CD14-positive monocyte (primary cell): ENCODE data around the gene HSPA14. TPM values are rescaled to one million over a fixed set of nuclear protein-coding genes. Genes with fewer than 3 reads are reported as not detected.
A peak's percentile ranks its signal among the peaks of the same experiment; 100 is the strongest.
"Not testable (repeated sequence)": the region's sequence is repeated elsewhere in the genome, so short reads cannot be mapped to it uniquely, and the experiment has no call there.

Experiments
- DNase-seq, 3 donors: peaks; one replicate each; pipeline ENCODE4 v3.0.0-alpha.2; 2011 to 2022
- H2AFZ ChIP-seq: 2 replicates; pipeline ENCODE4 v1.6.0; 2012; ENCODE audit warnings: mild to moderate bottlenecking, low read depth, low read length, inconsistent platforms; ENCODE audit not compliant: insufficient read depth, poor library complexity, severe bottlenecking
- H3K27ac ChIP-seq, 2 donors: 1 replicate in 1 of 2; 2 replicates in 1 of 2; pipeline ENCODE4 v1.5.1; 2012 to 2013; ENCODE audit warnings: low read length in 2 of 2, control low read depth in 1 of 2, inconsistent platforms in 1 of 2, low read depth in 1 of 2, mild to moderate bottlenecking in 1 of 2
- H3K27me3 ChIP-seq, 2 donors: one replicate each; pipeline versions ENCODE4 v1.6.0 to v1.6.1; 2011 to 2013; ENCODE audit warnings: low read length in 2 of 2; ENCODE audit not compliant: control insufficient read depth in 2 of 2, insufficient read depth in 2 of 2
- H3K36me3 ChIP-seq, 2 donors: replicated peaks in 1 of 2; 1 replicate in 1 of 2; 2 replicates in 1 of 2; pipeline versions ENCODE4 v1.5.1 to v1.6.1; 2012 to 2013; ENCODE audit warnings: low read length in 2 of 2, control low read depth in 1 of 2, inconsistent platforms in 1 of 2, mild to moderate bottlenecking in 1 of 2; ENCODE audit not compliant: insufficient read depth in 2 of 2, control insufficient read depth in 1 of 2
- H3K4me1 ChIP-seq, 2 donors: 1 replicate in 1 of 2; 2 replicates in 1 of 2; pipeline versions ENCODE4 v1.5.1 to v1.6.1; 2012 to 2013; ENCODE audit warnings: low read length in 2 of 2, control low read depth in 1 of 2, inconsistent platforms in 1 of 2, mild to moderate bottlenecking in 1 of 2, moderate library complexity in 1 of 2; ENCODE audit not compliant: insufficient read depth in 2 of 2, control insufficient read depth in 1 of 2
- H3K4me2 ChIP-seq: replicated peaks from 2 replicates; pipeline ENCODE3; 2012; ENCODE audit warnings: low read length, moderate library complexity, mild to moderate bottlenecking; ENCODE audit not compliant: poor library complexity, severe bottlenecking; ENCODE audit errors: extremely low read depth
- H3K4me3 ChIP-seq, 3 experiments: fragments of 200-600 bp in 1 of 3; sonication (generic) in 1 of 3; replicated peaks in 1 of 3; 1 replicate in 2 of 3; 2 replicates in 1 of 3; pipeline ENCODE4 v1.5.1; 2011 to 2013; ENCODE audit warnings: low read length in 3 of 3, mild to moderate bottlenecking in 3 of 3, control low read depth in 2 of 3, low read depth in 2 of 3, inconsistent platforms in 1 of 3, moderate library complexity in 1 of 3
- H3K79me2 ChIP-seq: 2 replicates; pipeline ENCODE4 v1.6.0; 2012; ENCODE audit warnings: mild to moderate bottlenecking, control low read depth, inconsistent platforms, low read length, moderate library complexity; ENCODE audit not compliant: insufficient read depth
- H3K9ac ChIP-seq: 2 replicates; pipeline ENCODE4 v1.6.0; 2017; ENCODE audit warnings: low read length, mild to moderate bottlenecking; ENCODE audit not compliant: insufficient read depth, poor library complexity, severe bottlenecking
- H3K9me3 ChIP-seq, 2 donors: replicated peaks in 1 of 2; 1 replicate in 1 of 2; 2 replicates in 1 of 2; pipeline versions ENCODE4 v1.5.1 to v1.6.1; 2012 to 2013; ENCODE audit warnings: low read length in 2 of 2, control low read depth in 1 of 2; ENCODE audit not compliant: control insufficient read depth in 1 of 2, insufficient read depth in 1 of 2
- H4K20me1 ChIP-seq: 2 replicates; pipeline ENCODE4 v1.6.0; 2012; ENCODE audit warnings: mild to moderate bottlenecking, low read length, control low read depth, moderate library complexity; ENCODE audit not compliant: insufficient read depth
- H3K27ac Mint-ChIP-seq, 7 donors: one replicate each; pipeline ENCODE4 v1.8.0; 2020; ENCODE audit warnings: mild to moderate bottlenecking in 7 of 7, mixed read lengths in 7 of 7, moderate library complexity in 6 of 7, inconsistent platforms in 2 of 7
- H3K27me3 Mint-ChIP-seq, 3 donors: one replicate each; pipeline ENCODE4 v1.8.0; 2021 to 2022; ENCODE audit warnings: low read depth in 3 of 3, mild to moderate bottlenecking in 3 of 3, mixed read lengths in 3 of 3, moderate library complexity in 3 of 3, inconsistent platforms in 1 of 3
- H3K36me3 Mint-ChIP-seq, 2 donors: one replicate each; pipeline ENCODE4 v1.8.0; 2020; ENCODE audit warnings: mixed read lengths in 2 of 2, inconsistent platforms in 1 of 2, mild to moderate bottlenecking in 1 of 2
- H3K4me1 Mint-ChIP-seq: one replicate; pipeline ENCODE4 v1.8.0; 2020; ENCODE audit warnings: mild to moderate bottlenecking, mixed read lengths
- H3K4me3 Mint-ChIP-seq, 2 donors: one replicate each; pipeline ENCODE4 v1.8.0; 2020; ENCODE audit warnings: mild to moderate bottlenecking in 2 of 2, mixed read lengths in 2 of 2, moderate library complexity in 1 of 2
- H3K9me3 Mint-ChIP-seq, 7 donors: one replicate each; pipeline ENCODE4 v1.8.0; 2020 to 2022; ENCODE audit warnings: mixed read lengths in 7 of 7, mild to moderate bottlenecking in 6 of 7, moderate library complexity in 6 of 7, inconsistent platforms in 2 of 7
- WGBS: methylation state at CpG from one replicate; pipeline ENCODE4 v1.1.5; 2013; ENCODE audit warnings: missing lambda C conversion rate; ENCODE audit not compliant: insufficient coverage; 5-methylcytosine and 5-hydroxymethylcytosine counted together
- intact Hi-C, 2 donors: fragments of 100-400 bp; cut with micrococcal nuclease; formaldehyde crosslinking; loops; one replicate each; pipeline versions ENCODE4 v1.15.0 to v1.15.1; 2023
- polyA plus RNA-seq, 3 donors: library from polyadenylated mRNA; depleted of rRNA in 1 of 3; unstranded in 2 of 3; stranded (reverse) in 1 of 3; fragments of 300-500 nt in 2 of 3; fragments of >200 nt in 1 of 3; fragmentation: Illumina TruSeq in 2 of 3; gene quantifications; 1 replicate in 2 of 3; 2 replicates in 1 of 3; pipeline ENCODE4 v1.2.3, GENCODE V29; 2012 to 2021
- TF ChIP-seq, protein P1 (sequence below): fragments of 200-600 bp; IDR thresholded peaks from one replicate; pipeline ENCODE4 v1.8.0; 2022; ENCODE audit warnings: antibody characterized with exemption, mild to moderate bottlenecking

Gene HSPA14
- polyA plus RNA-seq, 3 donors: 10.4 to 19.3 (median 15.4) TPM

- Histone ChIP-seq H3K4me2 (no peak overlapping the region), H3K27me3 (no peaks in the 10 kb centered on the region), H3K9me3 (no peaks in the 10 kb centered on the region), H2AFZ (no peak overlapping the region), H3K27ac (no peak overlapping the region), H3K9ac (no peak overlapping the region), H3K79me2 (no peaks in the 10 kb centered on the region), H3K36me3 (no peaks in the 10 kb centered on the region), H3K4me3 (no peak overlapping the region), H4K20me1 (no peaks in the 10 kb centered on the region), H3K4me1 (peaks cover 0 to 3% of the 10 kb centered on the region in 2 donors)
- WGBS: 87% methylated on average over 3 of the region's 3 CpGs
- peaks cover 0 to 12% (median 0%) of the 10 kb centered on the region in 7 donors for H3K9me3 Mint-ChIP-seq
- intact Hi-C loops: no loop called here
- peaks cover 0 to 5% (median 0%) of the 10 kb centered on the region in 3 donors for H3K27me3 Mint-ChIP-seq
- TF ChIP-seq, protein P1, sequence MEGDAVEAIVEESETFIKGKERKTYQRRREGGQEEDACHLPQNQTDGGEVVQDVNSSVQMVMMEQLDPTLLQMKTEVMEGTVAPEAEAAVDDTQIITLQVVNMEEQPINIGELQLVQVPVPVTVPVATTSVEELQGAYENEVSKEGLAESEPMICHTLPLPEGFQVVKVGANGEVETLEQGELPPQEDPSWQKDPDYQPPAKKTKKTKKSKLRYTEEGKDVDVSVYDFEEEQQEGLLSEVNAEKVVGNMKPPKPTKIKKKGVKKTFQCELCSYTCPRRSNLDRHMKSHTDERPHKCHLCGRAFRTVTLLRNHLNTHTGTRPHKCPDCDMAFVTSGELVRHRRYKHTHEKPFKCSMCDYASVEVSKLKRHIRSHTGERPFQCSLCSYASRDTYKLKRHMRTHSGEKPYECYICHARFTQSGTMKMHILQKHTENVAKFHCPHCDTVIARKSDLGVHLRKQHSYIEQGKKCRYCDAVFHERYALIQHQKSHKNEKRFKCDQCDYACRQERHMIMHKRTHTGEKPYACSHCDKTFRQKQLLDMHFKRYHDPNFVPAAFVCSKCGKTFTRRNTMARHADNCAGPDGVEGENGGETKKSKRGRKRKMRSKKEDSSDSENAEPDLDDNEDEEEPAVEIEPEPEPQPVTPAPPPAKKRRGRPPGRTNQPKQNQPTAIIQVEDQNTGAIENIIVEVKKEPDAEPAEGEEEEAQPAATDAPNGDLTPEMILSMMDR: no peak
- no peak overlapping the region for H3K27ac Mint-ChIP-seq
- H3K4me3 Mint-ChIP-seq: no peak overlapping the region
- H3K4me1 Mint-ChIP-seq: peaks cover 12% of the 10 kb centered on the region
- no peaks in the 10 kb centered on the region for H3K36me3 Mint-ChIP-seq
- no peak for DNase-seq
These were observed 25.8 kb upstream of the HSPA14 start for GRCh38 chr10:14812271-14812670.

DNA sequence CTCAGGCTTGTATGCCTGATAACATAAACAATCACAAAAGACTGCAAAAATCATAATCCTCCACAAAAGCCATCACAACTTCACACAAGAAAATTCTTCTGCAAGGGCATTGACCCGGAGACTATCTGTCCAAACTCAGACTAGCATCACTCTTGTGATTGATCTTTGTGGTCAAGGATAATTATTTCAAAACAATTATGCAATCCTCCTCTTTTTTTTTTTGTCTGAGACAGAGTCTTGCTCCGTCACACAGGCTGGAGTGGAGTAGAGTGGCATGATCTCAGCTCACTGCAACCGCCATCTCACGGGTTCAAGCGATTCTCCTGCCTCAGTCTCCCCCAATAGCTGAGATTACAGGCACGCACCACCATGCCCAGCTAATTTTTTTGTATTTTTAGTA is 22.4 kb upstream of the HSPA14 start:
- Histone ChIP-seq H3K79me2 (no peaks in the 10 kb centered on the region), H4K20me1 (no peaks in the 10 kb centered on the region), H3K4me2 (no peak overlapping the region), H3K36me3 (no peaks in the 10 kb centered on the region), H2AFZ (no peak overlapping the region), H3K27me3 (no peaks in the 10 kb centered on the region), H3K4me1 (peaks cover 0 to 3% of the 10 kb centered on the region in 2 donors), H3K9me3 (peaks cover 0 to 1% of the 10 kb centered on the region in 2 donors), H3K4me3 (no peak overlapping the region), H3K27ac (no peak overlapping the region), H3K9ac (no peak overlapping the region)
- peaks cover 13% of the 10 kb centered on the region for H3K4me1 Mint-ChIP-seq
- no peak overlapping the region for H3K27ac Mint-ChIP-seq
- H3K27me3 Mint-ChIP-seq: peaks cover 0 to 2% (median 0%) of the 10 kb centered on the region in 3 donors
- no CpG with 5 or more reads among the region's 6 CpGs for WGBS
- H3K4me3 Mint-ChIP-seq: no peak overlapping the region
- intact Hi-C loops: no loop called here
- H3K36me3 Mint-ChIP-seq: no peaks in the 10 kb centered on the region
- peak in 1 of 3 donors; percentile 6 for DNase-seq
- H3K9me3 Mint-ChIP-seq: peaks cover 0 to 10% (median 3%) of the 10 kb centered on the region in 7 donors
- TF ChIP-seq, protein P1: no peak

GRCh38 chr10:14816717-14817116 is 21.4 kb upstream of the HSPA14 start:
- H3K9ac ChIP-seq, H3K4me2 ChIP-seq, H3K79me2 ChIP-seq, H4K20me1 ChIP-seq, H3K36me3 Mint-ChIP-seq, H3K27ac ChIP-seq, H3K27me3 Mint-ChIP-seq, H3K27me3 ChIP-seq, H3K4me1 ChIP-seq, DNase-seq, H3K4me3 ChIP-seq, H3K9me3 ChIP-seq, H2AFZ ChIP-seq, H3K36me3 ChIP-seq, intact Hi-C loops, H3K4me3 Mint-ChIP-seq: not testable (repeated sequence)
- Mint-ChIP-seq H3K4me1 (peaks cover 12% of the 10 kb centered on the region), H3K9me3 (peaks cover 4 to 16% (median 7%) of the 10 kb centered on the region in 7 donors), H3K27ac (peak overlapping the region in 1 of 7 donors; percentile 11)
- no CpG with 5 or more reads among the region's 7 CpGs for WGBS
